ENCODE results near the gene SLC39A11.

DNA sequence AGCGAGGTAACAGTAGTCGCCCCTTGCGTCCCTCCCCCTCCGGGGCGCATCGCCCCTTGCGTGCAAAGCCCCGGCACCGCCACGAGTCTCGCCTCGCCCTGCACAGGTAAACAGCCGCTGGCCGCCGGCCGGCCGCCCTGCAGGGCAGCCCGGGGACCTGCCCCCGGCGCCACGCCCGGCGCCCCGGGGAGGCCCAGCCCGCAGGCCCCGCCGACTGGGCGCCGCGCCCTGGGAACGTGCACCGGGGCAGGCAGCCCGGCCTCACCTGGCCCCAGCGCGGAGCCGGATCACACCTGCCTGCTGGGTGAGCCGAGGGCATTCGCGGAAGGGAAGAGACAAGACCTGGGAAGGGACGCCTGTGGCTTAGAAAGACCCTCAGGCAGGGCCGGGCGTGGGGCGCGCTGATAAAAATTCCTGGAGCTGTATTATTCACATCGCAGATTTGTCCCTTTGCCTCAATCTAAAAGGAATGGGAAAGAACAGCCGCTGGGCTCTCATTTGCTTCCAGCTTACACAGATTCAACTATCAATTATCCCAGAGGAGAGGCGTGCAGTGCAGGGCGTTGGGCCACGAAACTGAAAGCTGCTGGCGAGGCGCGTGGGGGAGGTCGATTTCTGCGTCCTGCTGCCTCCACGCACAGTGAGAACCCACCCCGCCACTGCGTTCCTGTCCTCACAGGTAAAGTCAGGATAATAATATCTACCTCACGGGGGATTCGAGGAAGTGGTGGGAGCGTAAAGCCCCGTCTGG, 451.9 kb downstream of the SLC39A11 start:
- TF ChIP-seq CTCF (IDR thresholded peaks at IDR 0.05; ENCODE audit: low read depth, low read length) (no peak), EZH2phosphoT487 (IDR thresholded peaks at IDR 0.05; ENCODE audit: low read depth) (no peak)

Data from OCI-LY3 (cell line).